Subcutaneous abdominal adipose tissue (tissue), 5 donors: Measurements from ENCODE around the gene CDC40.
A peak's percentile ranks its signal among the peaks of the same experiment; 100 is the strongest.

Experiments used
- H3K27ac ChIP-seq: one replicate; pipeline ENCODE4 v1.7.0; 2013; ENCODE audit warnings: low read depth, mild to moderate bottlenecking, inconsistent platforms, low read length, moderate library complexity
- H3K27me3 ChIP-seq, 5 donors: one replicate each; pipeline ENCODE4 v1.7.0; 2013; ENCODE audit warnings: low read length in 5 of 5, inconsistent platforms in 1 of 5; ENCODE audit not compliant: control insufficient read depth in 5 of 5, insufficient read depth in 4 of 5
- H3K36me3 ChIP-seq, 5 donors: one replicate each; pipeline ENCODE4 v1.7.0; 2013; ENCODE audit warnings: low read length in 5 of 5; ENCODE audit not compliant: control insufficient read depth in 5 of 5, insufficient read depth in 5 of 5
- H3K4me1 ChIP-seq, 5 donors: one replicate each; pipeline ENCODE4 v1.7.0; 2013; ENCODE audit warnings: low read length in 5 of 5, mild to moderate bottlenecking in 3 of 5, moderate library complexity in 1 of 5; ENCODE audit not compliant: control insufficient read depth in 5 of 5, insufficient read depth in 5 of 5
- H3K4me3 ChIP-seq, 5 donors: one replicate each; pipeline ENCODE4 v1.7.0; 2013; ENCODE audit warnings: low read length in 5 of 5, low read depth in 1 of 5
- H3K9ac ChIP-seq, 5 donors: one replicate each; pipeline ENCODE4 v1.7.0; 2013; ENCODE audit warnings: low read length in 5 of 5, mild to moderate bottlenecking in 4 of 5, moderate library complexity in 3 of 5
- H3K9me3 ChIP-seq, 5 donors: one replicate each; pipeline ENCODE4 v1.7.0; 2013; ENCODE audit warnings: low read length in 5 of 5; ENCODE audit not compliant: control insufficient read depth in 5 of 5
- donor health status: healthy.
- donor health status: healthy.
- donor health status: healthy.
- donor health status: healthy.
- donor health status: healthy.

The CDC40 gene

DNA sequence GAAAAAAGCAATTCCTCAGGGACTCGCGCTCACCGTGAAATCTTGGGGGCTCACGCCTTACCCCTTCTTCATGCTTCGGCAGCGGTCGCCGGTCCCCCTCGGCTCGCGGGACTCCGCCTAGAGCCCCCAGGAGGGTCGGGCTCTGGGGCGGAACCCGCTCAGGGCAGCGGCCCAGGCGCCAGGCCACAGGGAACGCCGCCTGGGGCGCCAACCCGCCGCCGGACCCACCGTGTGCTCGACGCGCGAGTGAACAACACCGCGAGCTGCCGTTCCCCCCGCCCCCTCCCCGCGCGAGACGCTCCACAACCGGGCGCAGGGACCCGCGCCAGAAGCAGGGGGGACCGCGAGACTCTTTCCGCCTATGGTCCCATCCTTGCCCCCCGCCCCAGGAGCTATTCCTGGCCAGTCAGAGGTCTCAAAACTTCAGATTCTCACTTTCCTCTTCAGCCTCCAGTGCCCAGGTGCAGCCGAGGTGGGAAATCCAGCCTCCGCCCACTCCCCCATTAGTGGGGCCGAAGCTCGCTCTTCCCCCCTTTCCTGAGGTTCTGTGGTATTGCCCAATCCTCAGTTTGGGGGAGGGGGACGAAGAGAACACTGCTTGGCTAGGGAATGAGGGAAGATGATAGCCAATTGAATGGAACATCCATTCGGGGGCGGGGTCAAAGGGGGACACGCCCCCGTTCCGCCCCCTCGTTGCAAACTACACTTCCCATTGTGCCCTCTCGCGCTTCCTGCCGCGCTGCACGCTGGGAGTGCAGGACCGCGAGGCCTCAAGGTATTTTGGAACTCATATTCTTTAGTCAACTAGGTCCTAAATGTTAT lies 610 bp upstream of the CDC40 start, which contains the start of gene WASF1:
WASF1 (minus strand) TSS at position 265 of the 822 bp plus-strand sequence. CDS start 52,069 bp downstream, outside the sequence.
- H3K36me3 ChIP-seq: no peaks in the 10 kb centered on the region
- peak within 1 kb of the TSS; percentile 84 to 100 (median 99) for H3K4me3 ChIP-seq
- no peaks in the 10 kb centered on the region for H3K9me3 ChIP-seq
- peaks cover 3 to 59% (median 43%) of the 10 kb centered on the region in 5 donors for H3K4me1 ChIP-seq
- peak within 1 kb of the TSS; percentile 72 to 97 (median 86) for H3K9ac ChIP-seq
- H3K27me3 ChIP-seq: no peaks in the 10 kb centered on the region
- peak within 1 kb of the TSS; percentile 79 for H3K27ac ChIP-seq

DNA sequence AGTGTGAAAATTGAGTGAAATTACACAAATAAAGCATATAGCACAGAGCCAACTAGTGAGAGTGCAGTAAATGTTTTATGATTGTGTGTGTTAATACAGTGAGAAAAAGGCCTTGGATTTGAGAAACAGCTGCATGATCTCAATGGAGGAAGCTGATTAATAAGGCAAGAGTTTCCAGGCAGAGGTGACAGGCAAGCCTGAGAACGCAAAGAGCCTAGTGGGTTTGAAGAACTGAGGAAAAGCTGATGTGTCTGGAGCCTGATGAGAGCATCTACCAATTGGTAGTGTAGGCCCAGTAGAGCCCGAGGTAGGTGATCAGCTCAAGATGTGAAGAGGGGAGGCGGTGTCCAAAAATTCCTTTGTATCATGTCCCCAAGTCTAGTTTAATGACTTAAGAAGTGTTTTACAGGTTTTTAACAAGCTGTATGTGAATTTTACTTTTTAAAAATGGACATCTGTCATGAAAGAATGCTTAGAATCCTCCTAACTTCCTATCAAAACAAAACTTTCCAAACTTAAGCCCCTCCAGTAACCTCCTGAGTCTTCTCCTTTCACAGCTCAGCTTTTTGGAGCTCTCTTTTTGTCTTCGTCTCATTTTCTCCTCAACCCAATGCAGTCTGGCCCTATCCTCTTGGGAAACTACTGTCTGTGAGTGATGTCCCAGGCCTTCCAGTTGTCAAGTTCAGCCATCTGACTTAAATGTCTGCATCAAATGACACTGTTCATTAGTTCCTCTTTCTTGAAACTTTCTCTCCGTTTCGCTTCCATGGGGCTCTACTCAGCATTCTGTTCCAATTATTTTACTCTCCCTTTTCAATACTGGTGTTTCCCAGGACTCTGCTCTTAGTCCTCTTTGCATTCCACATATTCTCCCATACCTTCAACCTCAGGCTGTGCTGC lies 1.2 kb downstream of the CDC40 start:
- H3K4me1 ChIP-seq: peaks cover 3 to 59% (median 47%) of the 10 kb centered on the region in 5 donors
- H3K9ac ChIP-seq: peak overlapping the region; percentile 72 to 97 (median 86)
- peak overlapping the region; percentile 84 to 100 (median 99) for H3K4me3 ChIP-seq
- H3K9me3 ChIP-seq: no peaks in the 10 kb centered on the region
- peak overlapping the region; percentile 79 for H3K27ac ChIP-seq
- no peaks in the 10 kb centered on the region for H3K27me3 ChIP-seq
- no peaks in the 10 kb centered on the region for H3K36me3 ChIP-seq

DNA sequence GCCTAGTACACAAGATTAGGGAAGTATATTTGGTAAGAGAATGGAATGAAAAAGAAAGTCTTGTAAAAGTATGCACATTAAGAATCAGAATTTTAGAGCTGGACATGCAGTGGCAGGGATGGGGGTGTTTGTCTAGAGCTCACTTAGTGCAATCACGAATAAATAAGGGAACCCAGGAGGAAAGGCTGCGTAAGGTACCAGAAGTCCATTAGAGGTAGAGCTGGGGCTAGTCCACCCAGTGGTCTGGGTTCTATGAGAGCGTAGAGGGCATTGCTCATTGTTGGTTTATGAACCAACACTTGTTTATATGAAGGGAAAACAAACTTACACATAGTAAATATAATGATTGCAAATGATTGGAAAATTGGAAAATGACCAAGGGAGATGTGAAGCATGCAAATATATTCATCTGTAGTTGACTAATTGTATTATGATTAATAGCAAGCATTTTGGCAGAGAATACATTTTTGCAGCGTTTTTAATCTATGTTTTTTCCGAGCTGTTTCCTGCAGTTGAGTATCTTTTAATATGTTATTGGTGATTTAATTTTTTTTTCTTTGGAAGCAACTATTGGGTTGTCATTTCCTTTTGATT lies 3.2 kb downstream of the CDC40 start:
- Histone ChIP-seq H3K9ac (no peak overlapping the region), H3K27me3 (no peaks in the 10 kb centered on the region), H3K4me1 (peaks cover 3 to 56% (median 44%) of the 10 kb centered on the region in 5 donors), H3K27ac (no peak overlapping the region), H3K4me3 (no peak overlapping the region), H3K9me3 (no peaks in the 10 kb centered on the region), H3K36me3 (no peaks in the 10 kb centered on the region)

GRCh38 chr6:110185879-110186278 lies 5.7 kb downstream of the CDC40 start:
- Histone ChIP-seq H3K9ac (no peak overlapping the region), H3K36me3 (no peaks in the 10 kb centered on the region), H3K27me3 (no peaks in the 10 kb centered on the region), H3K27ac (no peak overlapping the region), H3K4me1 (peaks cover 3 to 36% (median 35%) of the 10 kb centered on the region in 5 donors), H3K4me3 (no peak overlapping the region), H3K9me3 (no peaks in the 10 kb centered on the region)

- H3K27ac ChIP-seq: no peak overlapping the region
- H3K4me1 ChIP-seq: peaks cover 0 to 22% (median 10%) of the 10 kb centered on the region in 5 donors
- no peaks in the 10 kb centered on the region for H3K27me3 ChIP-seq
- no peak overlapping the region for H3K9ac ChIP-seq
- H3K9me3 ChIP-seq: no peaks in the 10 kb centered on the region
- H3K4me3 ChIP-seq: no peak overlapping the region
- H3K36me3 ChIP-seq: peaks cover 2 to 4% (median 3%) of the 10 kb centered on the region in 5 donors
Measured at GRCh38 chr6:110188791-110189190, 8.6 kb downstream of the CDC40 start.

GRCh38 chr6:110190726-110191125 lies 10.5 kb downstream of the CDC40 start:
- Histone ChIP-seq H3K4me1 (peaks cover 0 to 17% (median 0%) of the 10 kb centered on the region in 5 donors), H3K36me3 (peaks cover 9 to 10% (median 9%) of the 10 kb centered on the region in 5 donors), H3K4me3 (no peak overlapping the region), H3K9me3 (no peaks in the 10 kb centered on the region), H3K27me3 (no peaks in the 10 kb centered on the region), H3K27ac (no peak overlapping the region), H3K9ac (no peak overlapping the region)

DNA sequence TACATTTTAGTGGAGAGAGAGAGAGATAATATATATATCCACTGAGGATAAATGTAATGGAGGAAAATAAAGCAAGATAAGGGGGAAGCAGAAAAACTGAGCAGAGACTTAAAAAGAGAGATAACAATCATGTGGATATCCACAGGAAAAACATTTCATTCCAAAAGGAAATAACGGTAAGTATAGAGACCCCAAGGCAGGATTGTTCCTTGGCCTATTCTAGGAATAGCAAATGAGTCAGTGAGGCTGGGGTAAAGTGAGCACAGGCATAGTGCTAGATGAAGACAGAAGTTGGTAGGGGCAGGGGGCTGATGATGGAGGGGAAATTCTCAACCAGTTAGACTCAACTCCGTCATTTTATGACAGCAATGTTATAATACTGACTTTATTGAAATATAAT lies 11.2 kb downstream of the CDC40 start:
- no peak overlapping the region for H3K9ac ChIP-seq
- no peak overlapping the region for H3K27ac ChIP-seq
- H3K36me3 ChIP-seq: peaks cover 9 to 10% (median 9%) of the 10 kb centered on the region in 5 donors
- H3K27me3 ChIP-seq: no peaks in the 10 kb centered on the region
- H3K9me3 ChIP-seq: no peaks in the 10 kb centered on the region
- H3K4me1 ChIP-seq: peaks cover 0 to 15% (median 0%) of the 10 kb centered on the region in 5 donors
- H3K4me3 ChIP-seq: no peak overlapping the region

- Histone ChIP-seq H3K27me3 (no peaks in the 10 kb centered on the region), H3K4me3 (no peak overlapping the region), H3K9ac (no peak overlapping the region), H3K4me1 (peaks cover 0 to 12% (median 0%) of the 10 kb centered on the region in 5 donors), H3K36me3 (peaks cover 9 to 14% (median 9%) of the 10 kb centered on the region in 5 donors), H3K27ac (no peak overlapping the region), H3K9me3 (no peaks in the 10 kb centered on the region)
Measured at GRCh38 chr6:110195639-110196038, 15.4 kb downstream of the CDC40 start.

DNA sequence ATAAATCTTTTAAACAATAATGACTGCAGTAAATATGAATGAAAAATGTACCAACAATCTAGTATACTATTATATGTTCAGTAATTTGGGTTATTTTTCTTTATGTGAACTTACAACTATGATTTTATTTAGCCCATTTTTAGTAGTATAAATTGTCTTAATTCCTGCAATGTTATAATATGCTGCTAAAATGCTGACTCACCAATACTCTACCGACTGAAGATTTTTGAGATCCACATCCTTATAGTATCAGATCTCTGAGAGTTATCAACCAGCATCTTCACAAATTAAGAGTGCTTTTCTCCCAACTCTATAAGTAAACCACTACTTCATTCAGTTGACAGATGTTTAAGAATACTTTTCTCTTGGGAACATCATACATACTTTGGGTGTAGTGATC lies 16.6 kb downstream of the CDC40 start:
- peaks cover 9 to 14% (median 9%) of the 10 kb centered on the region in 5 donors for H3K36me3 ChIP-seq
- H3K9ac ChIP-seq: no peak overlapping the region
- H3K9me3 ChIP-seq: no peaks in the 10 kb centered on the region
- no peak overlapping the region for H3K27ac ChIP-seq
- H3K4me1 ChIP-seq: peaks cover 0 to 3% (median 0%) of the 10 kb centered on the region in 5 donors
- no peaks in the 10 kb centered on the region for H3K27me3 ChIP-seq
- no peak overlapping the region for H3K4me3 ChIP-seq
